B cell (primary cell): ENCODE results near the gene ARHGEF17. TPM values are rescaled to one million over a fixed set of nuclear protein-coding genes. Genes with fewer than 3 reads are reported as not detected.

Experiments
- ATAC-seq: fragments of 200-7000 bp; cut with Tn5 transposase; one replicate; pipeline ENCODE4 v1.10.0; 2021; ENCODE audit warnings: low read depth, mild to moderate bottlenecking, moderate number of reproducible peaks, moderate library complexity
- CTCF ChIA-PET: fragments of 350-600 bp; sonication (Branson Sonifier 250); formaldehyde crosslinking; loops from one replicate; lab custom pipeline; 2021; ENCODE audit warnings: antibody characterized with exemption, inconsistent platforms; lab: Charles Lee
- POLR2A ChIA-PET: fragments of 350-600 bp; sonication (Branson Sonifier 250); formaldehyde crosslinking; loops from one replicate; lab custom pipeline; 2021; ENCODE audit warnings: antibody characterized with exemption; lab: Charles Lee
- DNase-seq: peaks from one replicate; pipeline ENCODE4 v3.0.0; 2013
- H2AFZ ChIP-seq: 2 replicates; pipeline ENCODE4 v1.6.1; 2012; ENCODE audit warnings: mild to moderate bottlenecking, low read depth, low read length; ENCODE audit not compliant: insufficient read depth, poor library complexity, severe bottlenecking
- H3K27ac ChIP-seq, 2 donors: 1 replicate in 1 of 2; 2 replicates in 1 of 2; pipeline ENCODE4 v1.5.1; 2012 to 2013; ENCODE audit warnings: low read length in 2 of 2, mild to moderate bottlenecking in 2 of 2, moderate library complexity in 1 of 2
- H3K27me3 ChIP-seq, 4 experiments: fragments of 200-600 bp in 1 of 4; sonication (generic) in 1 of 4; replicated peaks in 1 of 4; 1 replicate in 2 of 4; 2 replicates in 2 of 4; pipeline versions ENCODE4 v1.6.1 to v1.7.0; 2013 to 2016; ENCODE audit warnings: low read length in 3 of 4, mild to moderate bottlenecking in 2 of 4, mixed read lengths in 1 of 4, moderate library complexity in 1 of 4; ENCODE audit not compliant: insufficient read depth in 4 of 4, control insufficient read depth in 3 of 4; ENCODE audit errors: control extremely low read depth in 1 of 4
- H3K36me3 ChIP-seq, 2 experiments: replicated peaks in 1 of 2; 1 replicate in 1 of 2; 2 replicates in 1 of 2; pipeline versions ENCODE4 v1.6.1 to v1.7.1; 2013; ENCODE audit warnings: low read length in 1 of 2; ENCODE audit not compliant: insufficient read depth in 2 of 2, control insufficient read depth in 1 of 2; ENCODE audit errors: control extremely low read depth in 1 of 2, extremely low read depth in 1 of 2
- H3K4me1 ChIP-seq, 2 donors: fragments of 200-600 bp in 1 of 2; sonication (generic) in 1 of 2; 1 replicate in 1 of 2; 2 replicates in 1 of 2; pipeline versions ENCODE4 v1.5.1 to v1.6.1; 2013 to 2017; ENCODE audit warnings: low read length in 2 of 2; ENCODE audit not compliant: control insufficient read depth in 2 of 2, insufficient read depth in 2 of 2
- H3K4me2 ChIP-seq: replicated peaks from 2 replicates; pipeline ENCODE3; 2012; ENCODE audit warnings: mild to moderate bottlenecking, low read depth, low read length; ENCODE audit not compliant: poor library complexity, severe bottlenecking
- H3K4me3 ChIP-seq, 5 experiments: fragments of 200-600 bp in 1 of 5; sonication (generic) in 1 of 5; 1 replicate in 3 of 5; 2 replicates in 2 of 5; pipeline versions ENCODE4 v1.5.1 to v1.7.0; 2011 to 2016; ENCODE audit warnings: low read length in 4 of 5, mild to moderate bottlenecking in 4 of 5, low read depth in 2 of 5, control low read depth in 1 of 5, moderate library complexity in 1 of 5; ENCODE audit not compliant: insufficient read depth in 1 of 5; ENCODE audit errors: control extremely low read depth in 1 of 5, extremely low read depth in 1 of 5
- H3K79me2 ChIP-seq: fragments of 200-600 bp; sonication (generic); one replicate; pipeline ENCODE4 v1.6.0; 2016; ENCODE audit warnings: low read length; ENCODE audit not compliant: control insufficient read depth, insufficient read depth
- H3K9ac ChIP-seq: fragments of 200-600 bp; sonication (generic); 2 replicates; pipeline ENCODE4 v1.6.1; 2017; ENCODE audit warnings: mild to moderate bottlenecking, low read length, moderate library complexity
- H3K9me3 ChIP-seq, 3 donors: one replicate each; pipeline versions ENCODE4 v1.6.1 to v1.7.1; 2013; ENCODE audit warnings: low read length in 2 of 3; ENCODE audit not compliant: control insufficient read depth in 2 of 3, insufficient read depth in 1 of 3; ENCODE audit errors: control extremely low read depth in 1 of 3
- H4K20me1 ChIP-seq: 2 replicates; pipeline ENCODE4 v1.6.0; 2012; ENCODE audit warnings: mild to moderate bottlenecking, low read length; ENCODE audit not compliant: insufficient read depth, control insufficient read depth, poor library complexity, severe bottlenecking
- H3K27ac Mint-ChIP-seq: one replicate; pipeline ENCODE4 v1.8.0; 2021; ENCODE audit warnings: mixed read lengths
- H3K27me3 Mint-ChIP-seq: one replicate; pipeline ENCODE4 v1.8.0; 2021; ENCODE audit warnings: mixed read lengths
- H3K4me1 Mint-ChIP-seq: one replicate; pipeline ENCODE4 v1.8.0; 2021; ENCODE audit warnings: mixed read lengths
- H3K4me3 Mint-ChIP-seq: one replicate; pipeline ENCODE4 v1.8.0; 2021; ENCODE audit warnings: mixed read lengths
- H3K9me3 Mint-ChIP-seq: one replicate; pipeline ENCODE4 v1.8.0; 2022; ENCODE audit warnings: mixed read lengths; ENCODE audit not compliant: insufficient read depth
- EZH2 ChIP-seq: IDR thresholded peaks from 2 replicates; pipeline ENCODE4 v1.6.1; 2012; ENCODE audit warnings: borderline replicate concordance, low read depth, mild to moderate bottlenecking, moderate library complexity, low read length; ENCODE audit not compliant: insufficient read depth, poor library complexity, severe bottlenecking
- WGBS: methylation state at CpG from one replicate; pipeline ENCODE4 v1.1.5; 2013; ENCODE audit warnings: missing lambda C conversion rate; ENCODE audit not compliant: insufficient coverage; 5-methylcytosine and 5-hydroxymethylcytosine counted together
- intact Hi-C: fragments of 100-400 bp; cut with micrococcal nuclease; formaldehyde crosslinking; loops from one replicate; pipeline ENCODE4 v1.10.0; 2022
- polyA minus RNA-seq: library from RNA; depleted of rRNA, polyadenylated mRNA; stranded (reverse); fragments of >200 nt; gene quantifications from 2 replicates; pipeline ENCODE4 v1.2.3, GENCODE V29; 2012
- polyA plus RNA-seq: library from polyadenylated mRNA; depleted of rRNA; stranded (reverse); fragments of >200 nt; gene quantifications from 2 replicates; pipeline ENCODE4 v1.2.3, GENCODE V29; 2012
- total RNA-seq, 2 donors: library from RNA; stranded (reverse); fragments of 120-200 nt in 1 of 2; gene quantifications; 1 replicate in 1 of 2; 2 replicates in 1 of 2; pipeline versions ENCODE4 v1.2.3 to v1.2.4, GENCODE V29; 2013 to 2022
- TF ChIP-seq, protein P1 (sequence below): fragments of 200-600 bp; IDR thresholded peaks from one replicate; pipeline ENCODE4 v1.8.0; 2022; ENCODE audit warnings: antibody characterized with exemption, mild to moderate bottlenecking

Gene ARHGEF17, protein sequence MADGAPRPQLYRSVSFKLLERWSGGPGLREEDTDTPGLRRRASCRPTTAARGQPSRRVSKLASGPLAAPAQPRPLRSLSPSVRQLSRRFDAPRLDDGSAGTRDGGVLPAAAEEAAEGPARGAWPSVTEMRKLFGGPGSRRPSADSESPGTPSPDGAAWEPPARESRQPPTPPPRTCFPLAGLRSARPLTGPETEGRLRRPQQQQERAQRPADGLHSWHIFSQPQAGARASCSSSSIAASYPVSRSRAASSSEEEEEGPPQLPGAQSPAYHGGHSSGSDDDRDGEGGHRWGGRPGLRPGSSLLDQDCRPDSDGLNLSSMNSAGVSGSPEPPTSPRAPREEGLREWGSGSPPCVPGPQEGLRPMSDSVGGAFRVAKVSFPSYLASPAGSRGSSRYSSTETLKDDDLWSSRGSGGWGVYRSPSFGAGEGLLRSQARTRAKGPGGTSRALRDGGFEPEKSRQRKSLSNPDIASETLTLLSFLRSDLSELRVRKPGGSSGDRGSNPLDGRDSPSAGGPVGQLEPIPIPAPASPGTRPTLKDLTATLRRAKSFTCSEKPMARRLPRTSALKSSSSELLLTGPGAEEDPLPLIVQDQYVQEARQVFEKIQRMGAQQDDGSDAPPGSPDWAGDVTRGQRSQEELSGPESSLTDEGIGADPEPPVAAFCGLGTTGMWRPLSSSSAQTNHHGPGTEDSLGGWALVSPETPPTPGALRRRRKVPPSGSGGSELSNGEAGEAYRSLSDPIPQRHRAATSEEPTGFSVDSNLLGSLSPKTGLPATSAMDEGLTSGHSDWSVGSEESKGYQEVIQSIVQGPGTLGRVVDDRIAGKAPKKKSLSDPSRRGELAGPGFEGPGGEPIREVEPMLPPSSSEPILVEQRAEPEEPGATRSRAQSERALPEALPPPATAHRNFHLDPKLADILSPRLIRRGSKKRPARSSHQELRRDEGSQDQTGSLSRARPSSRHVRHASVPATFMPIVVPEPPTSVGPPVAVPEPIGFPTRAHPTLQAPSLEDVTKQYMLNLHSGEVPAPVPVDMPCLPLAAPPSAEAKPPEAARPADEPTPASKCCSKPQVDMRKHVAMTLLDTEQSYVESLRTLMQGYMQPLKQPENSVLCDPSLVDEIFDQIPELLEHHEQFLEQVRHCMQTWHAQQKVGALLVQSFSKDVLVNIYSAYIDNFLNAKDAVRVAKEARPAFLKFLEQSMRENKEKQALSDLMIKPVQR (N-terminal part only)
- 0.02 and 0.05 TPM in 2 replicates for total RNA-seq
- total RNA-seq (2013): 0.54 TPM
- polyA plus RNA-seq: 0.01 TPM in 1 of 2 replicates, not detected in the other
- polyA minus RNA-seq: 0.17 and 0.43 TPM in 2 replicates

DNA sequence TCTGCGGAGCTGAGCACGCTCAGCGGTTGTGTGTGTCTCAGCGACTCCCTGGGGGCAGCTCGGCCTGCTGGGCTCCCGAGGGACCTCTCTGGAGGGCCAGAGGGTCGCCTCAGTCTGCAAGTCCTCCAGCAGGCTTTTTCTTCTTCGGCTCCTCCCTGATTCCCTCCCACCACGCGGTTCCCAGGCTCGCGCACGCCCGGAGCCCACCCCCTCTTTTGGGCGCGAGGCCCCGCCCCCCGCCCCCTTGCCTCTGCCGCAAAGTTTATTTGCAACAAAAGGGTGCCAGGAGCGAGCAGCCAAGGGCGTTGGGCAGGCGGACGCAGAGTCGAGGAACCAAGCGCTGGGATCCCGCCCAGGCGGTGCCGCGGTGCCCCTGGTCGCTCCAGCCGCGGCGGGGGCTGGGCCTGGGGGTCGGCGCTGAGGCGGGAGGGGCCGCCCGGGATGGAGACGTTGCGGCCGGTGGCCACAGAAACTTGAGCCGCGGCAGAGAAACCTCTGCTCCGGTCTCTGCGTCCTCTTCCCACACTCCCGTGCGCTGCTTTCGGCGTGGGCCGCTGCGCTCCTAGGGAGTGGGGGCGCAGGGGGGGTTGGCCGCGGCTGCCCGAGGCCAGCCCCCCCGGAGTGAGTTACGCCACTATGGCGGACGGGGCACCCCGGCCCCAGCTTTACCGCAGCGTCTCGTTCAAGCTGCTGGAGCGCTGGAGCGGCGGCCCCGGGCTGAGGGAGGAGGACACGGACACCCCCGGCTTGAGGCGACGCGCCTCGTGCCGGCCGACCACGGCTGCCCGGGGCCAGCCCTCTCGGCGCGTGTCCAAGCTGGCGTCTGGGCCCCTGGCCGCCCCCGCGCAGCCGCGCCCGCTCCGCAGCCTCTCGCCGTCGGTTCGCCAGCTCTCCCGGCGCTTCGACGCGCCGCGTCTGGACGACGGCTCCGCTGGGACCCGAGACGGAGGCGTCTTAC, at the start of gene ARHGEF17:
Gene ARHGEF17 (plus strand): TSS at position 274 of the 958 bp plus-strand sequence. CDS start 363 bp downstream, at position 637.
- peak within 1 kb of the TSS; percentile 83 for H2AFZ ChIP-seq

More for the DNA sequence above, at the start of gene ARHGEF17:
- H3K9ac ChIP-seq: peak within 1 kb of the TSS; percentile 79
- H3K27ac ChIP-seq: no peak within 1 kb of the TSS
- intact Hi-C loops: no loop called here
- H3K36me3 ChIP-seq: no peaks in the 10 kb centered on the region
- peaks cover 20 to 25% of the 10 kb centered on the region in 2 donors for H3K4me1 ChIP-seq
- peak within 1 kb of the TSS; percentile 100 for H3K4me2 ChIP-seq
- Mint-ChIP-seq H3K9me3 (no peaks in the 10 kb centered on the region), H3K27ac (peak within 1 kb of the TSS; percentile 51), H3K4me3 (peak within 1 kb of the TSS; percentile 89), H3K4me1 (peaks cover 13% of the 10 kb centered on the region), H3K27me3 (peaks cover 18% of the 10 kb centered on the region)
- H4K20me1 ChIP-seq: no peaks in the 10 kb centered on the region
- CTCF ChIA-PET: interaction anchor here (0.7 to 6.6 kb wide), 19 partner anchors 10 to 353 kb away, joined by 3 to 157 read pairs (median 5); no protein-coding TSS in a partner anchor
- no peaks in the 10 kb centered on the region for H3K9me3 ChIP-seq
- peak; percentile 57 for DNase-seq
- H3K4me3 ChIP-seq: peak within 1 kb of the TSS; percentile 51 to 84 (median 65)
- under 1% methylated on average over 105 of the region's 105 CpGs for WGBS
- POLR2A ChIA-PET: interaction anchor here (0.9 to 1.8 kb wide), 3 partner anchors 18 to 77 kb away, joined by 3 to 5 read pairs (median 3); no protein-coding TSS in a partner anchor
- peaks cover 0 to 44% (median 16%) of the 10 kb centered on the region in 4 experiments for H3K27me3 ChIP-seq
- H3K79me2 ChIP-seq: no peaks in the 10 kb centered on the region
- ATAC-seq: peak; percentile 63
- peak; percentile 78 for TF ChIP-seq EZH2
- TF ChIP-seq, protein P1, sequence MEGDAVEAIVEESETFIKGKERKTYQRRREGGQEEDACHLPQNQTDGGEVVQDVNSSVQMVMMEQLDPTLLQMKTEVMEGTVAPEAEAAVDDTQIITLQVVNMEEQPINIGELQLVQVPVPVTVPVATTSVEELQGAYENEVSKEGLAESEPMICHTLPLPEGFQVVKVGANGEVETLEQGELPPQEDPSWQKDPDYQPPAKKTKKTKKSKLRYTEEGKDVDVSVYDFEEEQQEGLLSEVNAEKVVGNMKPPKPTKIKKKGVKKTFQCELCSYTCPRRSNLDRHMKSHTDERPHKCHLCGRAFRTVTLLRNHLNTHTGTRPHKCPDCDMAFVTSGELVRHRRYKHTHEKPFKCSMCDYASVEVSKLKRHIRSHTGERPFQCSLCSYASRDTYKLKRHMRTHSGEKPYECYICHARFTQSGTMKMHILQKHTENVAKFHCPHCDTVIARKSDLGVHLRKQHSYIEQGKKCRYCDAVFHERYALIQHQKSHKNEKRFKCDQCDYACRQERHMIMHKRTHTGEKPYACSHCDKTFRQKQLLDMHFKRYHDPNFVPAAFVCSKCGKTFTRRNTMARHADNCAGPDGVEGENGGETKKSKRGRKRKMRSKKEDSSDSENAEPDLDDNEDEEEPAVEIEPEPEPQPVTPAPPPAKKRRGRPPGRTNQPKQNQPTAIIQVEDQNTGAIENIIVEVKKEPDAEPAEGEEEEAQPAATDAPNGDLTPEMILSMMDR: no peak
